Measurements from ENCODE around the gene FRAT1. TPM values are rescaled to one million over a fixed set of nuclear protein-coding genes. Genes with fewer than 3 reads are reported as not detected.

Gene FRAT1
- total RNA-seq = 10 to 100 TPM in 1 of 4 donors, 1 to 10 TPM in 3; 3.8 to 10.9 (median 6.6) TPM

- no peak for TF ChIP-seq CTCF (IDR thresholded peaks at IDR 0.05; ENCODE audit: low read depth)
Observed at GRCh38 chr10:97318772-97319651, at the start of gene FRAT1. TSS of gene FRAT1 (plus strand) at chr10:97319271. CDS start at chr10:97319454, 183 bp downstream.

GRCh38 chr10:97270523-97271154 lies 48.4 kb upstream of the FRAT1 start:
- TF ChIP-seq CTCF (IDR thresholded peaks at IDR 0.05; ENCODE audit: low read depth) = no peak

- no peak for TF ChIP-seq CTCF (IDR thresholded peaks at IDR 0.05; ENCODE audit: low read depth)
Observed at GRCh38 chr10:97273700-97274099, 45.4 kb upstream of the FRAT1 start.

- no peak for TF ChIP-seq CTCF (IDR thresholded peaks at IDR 0.05; ENCODE audit: low read depth)
Observed at GRCh38 chr10:97274828-97275227, 44.2 kb upstream of the FRAT1 start.

GRCh38 chr10:97277551-97277950 lies 41.5 kb upstream of the FRAT1 start:
- no peak for TF ChIP-seq CTCF (IDR thresholded peaks at IDR 0.05; ENCODE audit: low read depth)

GRCh38 chr10:97278491-97278989 lies 40.5 kb upstream of the FRAT1 start:
- no peak for TF ChIP-seq CTCF (IDR thresholded peaks at IDR 0.05; ENCODE audit: low read depth)

Measured in subcutaneous adipose tissue (tissue), 4 donors.